NCI-H526 (cell line): Measurements from ENCODE around the gene ZNF644.
"Not testable (repeated sequence)": the region's sequence is repeated elsewhere in the genome, so short reads cannot be mapped to it uniquely, and the experiment has no call there.

Experiments used
- DNase-seq, 2 experiments: peaks; one replicate each; lab custom pipeline; 2025; lab: John Stamatoyannopoulos, UW

Gene ZNF644

DNA sequence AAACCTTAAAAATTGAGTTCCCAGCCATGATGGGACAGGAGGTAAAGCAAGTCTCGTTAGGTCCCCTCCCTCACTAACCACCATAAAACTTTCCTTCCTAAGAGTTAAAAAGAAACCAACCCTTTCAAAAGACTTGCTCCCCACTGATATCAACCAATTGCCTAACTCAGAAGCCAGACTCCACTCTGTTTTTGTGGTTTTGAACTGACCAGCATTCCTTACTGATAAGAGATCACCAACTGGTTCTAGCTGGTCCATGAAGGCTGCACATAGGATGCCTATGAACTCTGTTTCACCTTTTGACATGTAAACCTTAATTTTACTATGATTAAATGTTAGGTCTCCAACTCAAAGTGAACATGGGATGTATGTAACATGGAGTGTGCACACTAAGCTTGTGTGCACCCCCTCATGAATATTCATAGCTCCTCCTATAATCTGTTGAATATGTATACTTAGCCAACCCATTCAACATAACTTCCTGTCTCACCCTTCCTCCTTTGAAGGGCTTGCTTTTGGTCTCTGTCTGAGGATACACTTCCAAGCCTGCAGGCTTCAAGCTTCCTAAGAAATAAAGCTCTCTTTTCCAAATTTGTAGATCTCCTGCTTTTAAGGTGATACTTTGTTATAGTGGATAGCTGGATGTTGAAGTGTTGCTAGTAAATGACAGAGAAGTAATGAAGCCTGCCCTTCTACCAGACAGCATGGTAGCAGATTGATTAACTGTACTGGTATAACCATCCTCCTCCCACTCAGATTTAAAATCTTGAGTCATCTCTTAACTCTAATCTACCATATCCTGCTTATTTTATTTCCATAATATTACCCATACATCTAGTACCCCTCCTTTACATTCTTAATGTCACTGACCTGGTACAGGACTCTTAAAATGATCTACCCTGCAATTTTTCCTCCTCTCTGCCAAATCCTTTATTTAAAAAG, 95.6 kb downstream of the ZNF644 start:
- no peak for DNase-seq

DNA sequence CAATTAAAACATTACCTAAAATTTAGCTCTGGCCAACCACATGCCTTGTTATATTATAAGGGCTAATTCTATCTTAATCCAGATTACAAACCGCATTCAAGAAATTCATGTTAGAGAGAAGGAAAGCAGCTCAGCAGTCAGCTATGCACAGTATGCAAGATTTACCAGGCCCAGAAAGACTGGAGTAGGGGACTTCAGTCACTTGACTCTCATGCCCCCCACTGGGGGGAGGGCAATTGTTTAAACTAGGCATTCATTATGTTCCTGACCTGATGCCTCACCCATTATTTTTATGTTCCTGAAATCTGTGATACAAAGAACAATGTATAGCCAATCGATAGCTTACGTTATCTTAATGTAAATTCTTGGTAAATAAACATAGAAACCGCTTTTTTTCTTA, 96.9 kb downstream of the ZNF644 start:
- no peak for DNase-seq

DNA sequence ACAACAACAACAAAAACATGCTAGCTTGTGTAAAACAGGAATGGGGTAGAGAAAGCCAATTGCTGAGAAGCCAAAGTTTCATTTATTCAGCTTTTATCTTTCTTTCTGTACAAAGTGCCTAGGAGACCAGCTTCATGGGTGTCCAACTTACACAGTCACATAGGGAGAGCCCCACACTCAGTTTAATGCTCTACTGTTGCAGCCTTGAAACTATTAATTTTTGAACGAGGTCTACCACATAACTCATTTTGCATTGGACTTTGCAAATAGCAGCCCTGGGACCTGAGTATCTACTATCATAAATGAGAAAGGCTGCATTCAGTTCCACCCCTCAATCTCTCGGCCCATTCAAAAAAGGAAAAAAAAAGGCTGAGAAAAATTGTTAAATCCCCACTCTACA, 98.8 kb downstream of the ZNF644 start:
- no peak for DNase-seq

DNA sequence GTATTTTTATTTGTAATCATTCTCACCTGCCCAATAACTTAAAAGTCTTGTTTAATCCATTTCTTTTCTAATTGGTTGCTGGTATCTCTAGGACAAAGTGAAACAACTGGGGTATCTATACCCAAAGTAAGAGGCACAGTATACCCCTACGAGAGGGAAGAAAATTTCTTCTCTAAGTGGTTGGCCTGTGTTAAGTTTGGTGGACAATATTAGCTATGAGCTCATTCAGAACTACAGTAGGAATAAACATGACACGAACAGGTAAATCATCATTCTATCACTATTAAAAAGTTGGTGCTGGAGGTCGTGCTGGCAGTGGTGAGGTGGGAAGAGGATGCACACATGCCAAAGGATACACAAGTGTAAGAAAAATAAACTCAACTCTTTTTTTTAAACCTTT, 99.6 kb downstream of the ZNF644 start:
- DNase-seq, result no peak

DNA sequence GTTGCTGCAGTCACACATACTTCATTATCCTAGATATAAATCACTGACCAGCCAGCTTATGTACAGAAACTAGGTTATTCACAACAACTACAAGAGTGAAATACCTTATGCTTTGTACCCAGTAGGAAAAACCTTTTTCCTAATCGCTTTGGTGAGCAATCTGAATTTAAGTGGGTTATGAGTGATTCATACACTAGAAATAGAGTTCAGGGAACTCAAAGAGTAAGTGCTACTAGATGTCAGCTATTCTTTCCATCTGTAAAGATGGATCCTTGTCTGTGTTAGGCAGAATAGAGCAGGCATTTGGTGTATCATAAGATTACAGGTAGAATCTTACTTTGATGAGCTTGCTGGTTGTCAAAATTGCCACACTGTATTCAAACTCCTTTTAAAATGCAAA, 101.9 kb downstream of the ZNF644 start:
- DNase-seq, result no peak

DNA sequence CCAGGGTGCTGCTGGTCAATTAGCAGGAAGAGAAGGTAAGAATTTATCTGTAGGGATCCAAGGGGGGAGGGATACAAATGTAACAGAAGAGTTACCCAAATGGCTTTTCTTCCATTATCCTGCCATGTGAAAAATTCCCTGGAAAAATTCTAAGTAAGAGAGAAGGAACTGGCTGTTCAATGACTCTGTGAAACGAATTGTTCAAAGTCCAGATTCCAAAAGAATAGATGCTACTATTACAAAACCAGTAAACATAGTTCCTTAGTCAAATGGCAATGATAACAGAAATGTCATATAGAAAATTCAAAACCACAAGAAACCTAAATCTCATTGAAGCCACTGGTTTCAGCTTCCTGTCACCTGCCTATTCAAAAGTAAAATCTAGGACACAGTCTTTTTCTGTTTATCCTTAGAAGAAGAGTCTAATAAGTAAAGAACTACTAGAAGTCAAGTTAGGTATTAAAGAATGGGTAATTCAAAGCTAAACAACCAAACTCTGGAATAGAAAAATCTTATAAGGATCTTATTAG, 102.6 kb downstream of the ZNF644 start:
- no peak for DNase-seq

DNA sequence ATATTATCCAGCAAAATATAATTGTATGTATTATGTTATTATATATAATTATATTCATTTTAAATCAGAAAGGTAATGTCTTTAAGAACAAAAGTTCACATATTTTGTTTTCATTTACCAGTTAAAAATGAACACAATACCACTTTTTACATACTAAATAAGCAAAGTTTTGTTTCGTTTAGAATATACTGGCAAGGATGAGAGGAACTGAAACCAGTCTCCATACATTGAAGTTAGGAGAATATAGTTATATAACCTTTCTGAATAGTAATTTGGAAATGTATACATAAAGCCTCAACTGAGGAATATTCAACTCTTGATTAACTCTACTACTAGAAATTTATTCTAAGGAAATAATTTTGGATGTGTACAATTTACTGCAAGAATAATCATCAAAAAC, 110.5 kb downstream of the ZNF644 start:
- DNase-seq, result no peak

DNA sequence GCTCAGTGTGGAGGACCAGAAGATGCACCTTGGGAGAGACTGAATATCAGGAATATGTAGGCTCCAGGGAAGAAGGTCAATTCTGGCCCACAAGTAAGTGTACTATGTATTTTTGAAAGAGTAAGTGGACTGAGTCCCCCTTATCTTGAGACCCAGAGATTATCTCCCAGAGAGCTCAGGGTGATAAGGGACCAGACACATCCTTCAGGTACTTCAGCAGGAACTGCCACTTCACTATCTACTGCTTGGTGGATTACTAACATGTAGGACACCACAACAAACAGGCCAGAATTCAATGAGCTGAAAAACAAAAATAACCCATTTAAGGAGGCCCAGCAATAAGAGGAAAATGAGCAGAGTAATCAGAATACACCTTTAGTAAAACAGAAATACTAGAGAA, 119.2 kb downstream of the ZNF644 start:
- no peak for DNase-seq

DNA sequence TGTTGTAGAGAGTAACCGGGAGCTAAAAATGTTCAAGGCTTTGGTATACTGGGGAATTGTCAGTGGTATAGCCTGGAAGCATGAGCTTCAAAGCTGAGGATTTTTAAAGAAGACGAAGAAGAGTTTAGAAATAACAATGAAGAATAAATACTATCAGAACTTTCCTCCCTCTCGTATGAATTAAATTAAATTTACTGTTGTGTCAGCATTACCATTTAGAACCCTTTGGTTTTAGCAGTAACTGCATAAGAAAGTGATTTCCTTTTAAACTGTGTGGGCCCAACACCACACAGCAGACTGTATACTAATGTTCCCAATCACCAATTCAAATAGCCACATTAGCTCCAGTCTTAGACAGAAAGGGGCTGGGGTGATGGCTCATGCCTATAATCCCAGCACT, 122.6 kb downstream of the ZNF644 start:
- DNase-seq, result no peak

DNA sequence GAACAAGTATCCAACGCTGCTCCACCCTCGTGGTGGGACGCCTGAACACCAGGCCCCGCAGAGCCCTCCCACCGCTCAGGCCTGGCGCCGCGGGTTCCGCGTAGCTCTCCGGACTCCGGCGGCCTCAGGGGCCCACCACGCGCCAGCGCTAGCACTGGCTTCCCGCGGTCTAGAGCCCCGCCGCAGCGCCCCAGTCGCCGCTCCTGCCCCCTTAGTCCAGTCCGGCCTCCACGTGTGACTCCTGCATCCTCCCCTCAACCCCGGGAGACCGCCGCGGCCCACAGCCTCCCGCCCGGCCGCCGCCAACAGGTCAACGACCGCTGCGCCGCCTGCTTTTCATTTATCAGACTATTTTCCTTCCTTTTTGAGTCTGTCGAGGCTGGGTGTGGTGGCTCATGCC, 128.2 kb downstream of the ZNF644 start:
- DNase-seq, result not testable (repeated sequence)

DNA sequence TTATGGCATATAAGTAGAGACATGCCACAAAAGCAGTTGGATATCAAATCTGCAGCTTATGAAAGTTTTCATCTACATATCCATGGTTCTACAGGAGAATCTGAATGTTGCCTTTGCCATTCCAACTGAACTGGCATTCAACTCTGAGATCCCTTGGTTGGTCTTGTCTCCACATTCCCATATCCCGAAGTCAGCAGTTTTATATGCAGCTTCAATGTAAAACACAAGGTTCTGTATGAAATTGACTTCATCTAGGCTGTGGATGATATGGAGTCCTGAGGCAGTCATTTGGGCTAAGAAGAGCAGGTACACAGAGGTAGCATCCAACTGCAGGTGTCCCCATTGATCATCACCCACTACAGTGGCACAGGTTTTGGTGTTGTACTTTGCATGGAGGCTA, 129.0 kb downstream of the ZNF644 start:
- not testable (repeated sequence) for DNase-seq

DNA sequence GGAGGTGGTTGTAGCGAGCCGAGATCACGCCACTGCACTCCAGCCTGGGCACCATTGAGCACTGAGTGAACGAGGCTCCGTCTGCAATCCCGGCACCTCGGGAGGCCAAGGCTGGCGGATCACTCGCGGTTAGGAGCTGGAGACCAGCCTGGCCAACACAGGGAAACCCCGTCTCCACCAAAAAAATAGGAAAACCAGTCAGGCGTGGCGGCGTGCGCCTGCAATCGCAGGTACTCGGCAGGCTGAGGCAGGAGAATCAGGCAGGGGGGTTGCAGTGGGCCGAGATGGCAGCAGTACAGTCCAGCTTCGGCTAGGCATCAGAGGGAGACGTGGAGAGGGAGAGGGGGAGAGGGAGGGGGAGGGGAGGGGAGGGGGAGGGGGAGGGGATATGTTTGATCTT, 129.6 kb downstream of the ZNF644 start:
- DNase-seq, result not testable (repeated sequence)

DNA sequence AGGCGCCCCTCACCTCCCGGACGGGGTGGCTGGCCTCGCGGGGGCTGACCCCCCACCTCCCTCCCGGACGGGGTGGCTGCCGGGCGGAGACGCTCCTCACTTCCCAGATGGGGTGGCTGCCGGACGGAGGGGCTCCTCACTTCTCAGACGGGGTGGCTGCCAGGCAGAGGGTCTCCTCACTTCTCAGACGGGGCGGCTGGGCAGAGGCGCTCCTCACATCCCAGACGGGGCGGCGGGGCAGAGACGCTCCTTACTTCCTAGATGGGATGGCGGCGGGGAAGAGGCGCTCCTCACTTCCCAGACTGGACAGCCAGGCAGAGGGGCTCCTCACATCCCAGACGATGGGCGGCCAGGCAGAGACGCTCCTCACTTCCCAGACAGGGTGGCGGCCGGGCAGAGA, 130.1 kb downstream of the ZNF644 start:
- DNase-seq, result not testable (repeated sequence)

DNA sequence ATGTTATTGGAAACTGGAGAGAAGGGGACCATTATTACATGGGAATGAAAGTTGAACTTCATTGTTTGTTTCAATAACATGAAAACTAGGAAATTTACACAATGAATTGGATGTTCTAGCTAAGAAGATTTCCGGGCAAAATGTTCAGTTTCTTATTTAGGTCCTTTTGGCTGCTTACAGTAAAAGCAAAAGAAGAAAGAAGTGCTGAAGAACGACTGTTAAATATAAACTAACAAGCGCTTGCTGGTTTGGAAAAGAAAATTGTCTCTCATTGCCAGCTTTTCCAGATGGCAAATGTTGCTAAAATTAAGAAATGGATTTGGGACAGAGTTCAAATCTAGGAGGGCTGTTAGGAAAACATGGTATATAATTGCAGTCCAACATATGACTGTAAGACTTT, 139.6 kb downstream of the ZNF644 start:
- DNase-seq, result no peak

DNA sequence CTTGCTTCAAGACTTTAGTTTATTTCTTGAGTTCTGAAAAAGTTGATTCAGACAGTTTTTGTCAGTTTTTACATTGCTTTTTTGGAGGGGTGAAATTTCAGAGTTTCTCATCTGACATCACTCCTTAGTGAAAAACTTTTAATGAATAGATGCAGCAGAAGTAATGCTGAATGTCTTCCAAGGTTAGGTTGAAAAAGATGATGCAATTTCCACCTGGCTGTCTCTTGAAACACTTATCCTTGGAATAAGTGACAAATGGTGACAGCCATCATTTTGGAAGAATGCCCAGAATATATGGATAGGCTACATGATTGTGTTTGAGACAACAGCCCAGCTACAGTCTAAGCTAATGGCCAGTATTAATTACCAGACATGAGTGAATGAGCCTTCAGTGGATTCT, 140.8 kb downstream of the ZNF644 start:
- no peak for DNase-seq

DNA sequence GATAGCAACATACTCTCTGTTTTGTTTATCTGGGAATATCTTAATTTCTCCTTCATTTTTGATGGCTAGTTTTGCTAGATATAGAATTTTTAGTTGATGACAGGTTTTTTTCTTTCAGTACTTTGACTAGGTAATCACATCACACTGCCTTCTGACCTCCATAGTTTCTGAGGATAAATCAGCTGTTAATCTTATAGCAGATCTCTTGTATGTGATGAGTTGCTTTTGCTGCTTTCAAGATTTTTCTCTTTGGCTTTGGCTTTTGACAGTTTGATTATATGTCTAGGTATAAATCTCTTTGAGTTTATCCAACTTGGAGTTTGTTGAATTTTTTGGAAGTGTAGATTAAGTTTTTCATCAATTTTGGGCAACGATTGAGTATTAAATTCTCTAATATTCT, 142.6 kb downstream of the ZNF644 start:
- DNase-seq, result no peak

DNA sequence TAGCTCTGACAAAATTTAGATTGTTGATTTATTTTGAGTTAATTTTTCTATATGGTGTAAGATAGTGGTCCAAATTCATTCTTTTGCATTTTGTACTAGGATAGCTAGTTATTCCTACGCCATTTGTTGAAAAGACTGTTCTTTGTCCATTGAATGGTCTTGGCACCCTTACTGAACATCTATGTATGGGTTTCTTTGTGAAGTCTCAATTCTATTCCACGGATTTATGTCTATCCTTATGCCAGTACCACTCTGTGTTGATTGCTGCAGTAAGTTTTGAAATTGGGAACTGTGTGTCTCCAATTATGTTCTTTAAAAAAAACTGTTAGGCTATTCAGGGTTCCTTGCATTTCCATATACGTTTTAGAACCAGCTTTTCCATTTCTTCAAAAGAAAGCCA, 145.7 kb downstream of the ZNF644 start:
- DNase-seq, result no peak
